ENCODE measurements around the gene PLD6.
A peak's percentile ranks its signal among the peaks of the same experiment; 100 is the strongest.

PLD6 gene

GRCh38 chr17:17191961-17192381, 14.2 kb downstream of the PLD6 start:
- TF ChIP-seq CTCF (IDR thresholded peaks at IDR 0.05; ENCODE audit: control insufficient read depth, insufficient read depth, low read depth, low read length, missing control alignments), result no peak
- H3K4me3 ChIP-seq (ENCODE audit: control insufficient read depth, low read depth, low read length), result no peak overlapping the region
- DNase-seq (ENCODE audit: low read depth), result no peak

- peak; percentile 55 for DNase-seq (ENCODE audit: low read depth)
- TF ChIP-seq CTCF (IDR thresholded peaks at IDR 0.05; ENCODE audit: control insufficient read depth, insufficient read depth, low read depth, low read length, missing control alignments), result no peak
- no peak overlapping the region for H3K4me3 ChIP-seq (ENCODE audit: control insufficient read depth, low read depth, low read length)
Measured at GRCh38 chr17:17191346-17191792, 14.8 kb downstream of the PLD6 start.

- no peak for TF ChIP-seq CTCF (IDR thresholded peaks at IDR 0.05; ENCODE audit: control insufficient read depth, insufficient read depth, low read depth, low read length, missing control alignments)
- no peak for DNase-seq (ENCODE audit: low read depth)
- no peak overlapping the region for H3K4me3 ChIP-seq (ENCODE audit: control insufficient read depth, low read depth, low read length)
Measured at GRCh38 chr17:17190188-17190587, 15.9 kb downstream of the PLD6 start.

GRCh38 chr17:17189559-17189958, 16.6 kb downstream of the PLD6 start:
- TF ChIP-seq CTCF (IDR thresholded peaks at IDR 0.05; ENCODE audit: control insufficient read depth, insufficient read depth, low read depth, low read length, missing control alignments), result no peak
- DNase-seq (ENCODE audit: low read depth), result no peak

GRCh38 chr17:17188586-17188985, 17.5 kb downstream of the PLD6 start:
- TF ChIP-seq CTCF (IDR thresholded peaks at IDR 0.05; ENCODE audit: control insufficient read depth, insufficient read depth, low read depth, low read length, missing control alignments), result no peak
- no peak overlapping the region for H3K4me3 ChIP-seq (ENCODE audit: control insufficient read depth, low read depth, low read length)
- no peak for DNase-seq (ENCODE audit: low read depth)

More at GRCh38 chr17:17189559-17189958, 16.6 kb downstream of the PLD6 start:
- H3K4me3 ChIP-seq (ENCODE audit: control insufficient read depth, low read depth, low read length), result no peak overlapping the region

- no peak for TF ChIP-seq CTCF (IDR thresholded peaks at IDR 0.05; ENCODE audit: control insufficient read depth, insufficient read depth, low read depth, low read length, missing control alignments)
- DNase-seq (ENCODE audit: low read depth), result no peak
- no peak overlapping the region for H3K4me3 ChIP-seq (ENCODE audit: control insufficient read depth, low read depth, low read length)
Measured at GRCh38 chr17:17186551-17187505, 19.3 kb downstream of the PLD6 start.
